Neural cell (in vitro differentiated cells): ENCODE measurements around the gene TRPM3.

Source experiments
- EP300 ChIP-seq: fragments of 450-650 bp; conservative IDR thresholded peaks from 2 replicates; pipeline ENCODE4 v1.6.1; 2014; ENCODE audit warnings: antibody characterized with exemption, mild to moderate bottlenecking, moderate library complexity; ENCODE audit not compliant: poor library complexity, severe bottlenecking
- EZH2 ChIP-seq: fragments of 200-600, 300-800 bp; shearing (Covaris generic), sonication (generic); IDR thresholded peaks from 2 replicates; pipeline ENCODE4 v1.6.1; 2014; ENCODE audit warnings: antibody characterized with exemption, low read length, borderline replicate concordance, mild to moderate bottlenecking; ENCODE audit not compliant: insufficient read depth, poor library complexity, severe bottlenecking
- MXI1 ChIP-seq: fragments of 450-650 bp; conservative IDR thresholded peaks from 2 replicates; pipeline ENCODE4 v1.6.1; 2014; ENCODE audit warnings: antibody characterized with exemption, mild to moderate bottlenecking; ENCODE audit not compliant: poor library complexity, severe bottlenecking
- POLR2AphosphoS5 ChIP-seq: IDR thresholded peaks from 2 replicates; pipeline ENCODE4 v1.6.1; 2012
- RAD21 ChIP-seq: fragments of 450-650 bp; conservative IDR thresholded peaks from 2 replicates; pipeline ENCODE4 v1.6.1; 2014; ENCODE audit warnings: antibody characterized with exemption, mild to moderate bottlenecking, moderate library complexity
- SMC3 ChIP-seq: fragments of 450-650 bp; conservative IDR thresholded peaks from 2 replicates; pipeline ENCODE4 v1.6.1; 2014; ENCODE audit warnings: antibody characterized with exemption, mild to moderate bottlenecking, moderate library complexity; ENCODE audit not compliant: poor library complexity
- TAF1 ChIP-seq: IDR thresholded peaks from 2 replicates; pipeline ENCODE4 v1.6.1; 2012; ENCODE audit warnings: low read depth
- TF ChIP-seq, protein P1 (sequence below): fragments of 450-650 bp; IDR thresholded peaks from 2 replicates; pipeline ENCODE4 v1.5.1; 2014; ENCODE audit warnings: antibody characterized with exemption, mild to moderate bottlenecking, moderate library complexity; ENCODE audit not compliant: poor library complexity, severe bottlenecking
- TF ChIP-seq, protein P2 (sequence below): IDR thresholded peaks from 2 replicates; pipeline ENCODE4 v1.6.1; 2012; ENCODE audit warnings: borderline replicate concordance

DNA sequence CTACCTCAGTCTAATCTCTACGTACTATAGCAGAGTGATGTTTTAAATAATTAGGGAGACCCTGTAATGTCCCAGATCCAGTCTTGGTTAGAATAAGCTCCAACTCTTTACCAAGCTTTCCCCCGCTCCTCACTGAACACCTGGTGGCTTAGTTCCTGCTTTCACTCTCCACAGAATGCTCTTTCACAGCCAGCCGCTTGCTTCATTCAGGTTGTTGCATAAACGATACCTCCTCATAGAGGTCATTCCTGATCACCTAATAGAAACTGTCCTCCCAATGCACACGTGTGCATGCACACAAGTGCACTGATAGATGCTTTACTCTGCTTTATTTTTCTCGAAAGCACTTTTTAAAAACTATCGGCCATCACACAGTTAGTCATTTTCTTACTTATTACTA lies 298.1 kb downstream of the TRPM3 start:
- TF ChIP-seq SMC3 (no peak), EP300 (no peak), POLR2AphosphoS5 (no peak), RAD21 (no peak), TAF1 (no peak), EZH2 (no peak), MXI1 (no peak)
- TF ChIP-seq, protein P1, sequence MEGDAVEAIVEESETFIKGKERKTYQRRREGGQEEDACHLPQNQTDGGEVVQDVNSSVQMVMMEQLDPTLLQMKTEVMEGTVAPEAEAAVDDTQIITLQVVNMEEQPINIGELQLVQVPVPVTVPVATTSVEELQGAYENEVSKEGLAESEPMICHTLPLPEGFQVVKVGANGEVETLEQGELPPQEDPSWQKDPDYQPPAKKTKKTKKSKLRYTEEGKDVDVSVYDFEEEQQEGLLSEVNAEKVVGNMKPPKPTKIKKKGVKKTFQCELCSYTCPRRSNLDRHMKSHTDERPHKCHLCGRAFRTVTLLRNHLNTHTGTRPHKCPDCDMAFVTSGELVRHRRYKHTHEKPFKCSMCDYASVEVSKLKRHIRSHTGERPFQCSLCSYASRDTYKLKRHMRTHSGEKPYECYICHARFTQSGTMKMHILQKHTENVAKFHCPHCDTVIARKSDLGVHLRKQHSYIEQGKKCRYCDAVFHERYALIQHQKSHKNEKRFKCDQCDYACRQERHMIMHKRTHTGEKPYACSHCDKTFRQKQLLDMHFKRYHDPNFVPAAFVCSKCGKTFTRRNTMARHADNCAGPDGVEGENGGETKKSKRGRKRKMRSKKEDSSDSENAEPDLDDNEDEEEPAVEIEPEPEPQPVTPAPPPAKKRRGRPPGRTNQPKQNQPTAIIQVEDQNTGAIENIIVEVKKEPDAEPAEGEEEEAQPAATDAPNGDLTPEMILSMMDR = no peak
- TF ChIP-seq, protein P2, sequence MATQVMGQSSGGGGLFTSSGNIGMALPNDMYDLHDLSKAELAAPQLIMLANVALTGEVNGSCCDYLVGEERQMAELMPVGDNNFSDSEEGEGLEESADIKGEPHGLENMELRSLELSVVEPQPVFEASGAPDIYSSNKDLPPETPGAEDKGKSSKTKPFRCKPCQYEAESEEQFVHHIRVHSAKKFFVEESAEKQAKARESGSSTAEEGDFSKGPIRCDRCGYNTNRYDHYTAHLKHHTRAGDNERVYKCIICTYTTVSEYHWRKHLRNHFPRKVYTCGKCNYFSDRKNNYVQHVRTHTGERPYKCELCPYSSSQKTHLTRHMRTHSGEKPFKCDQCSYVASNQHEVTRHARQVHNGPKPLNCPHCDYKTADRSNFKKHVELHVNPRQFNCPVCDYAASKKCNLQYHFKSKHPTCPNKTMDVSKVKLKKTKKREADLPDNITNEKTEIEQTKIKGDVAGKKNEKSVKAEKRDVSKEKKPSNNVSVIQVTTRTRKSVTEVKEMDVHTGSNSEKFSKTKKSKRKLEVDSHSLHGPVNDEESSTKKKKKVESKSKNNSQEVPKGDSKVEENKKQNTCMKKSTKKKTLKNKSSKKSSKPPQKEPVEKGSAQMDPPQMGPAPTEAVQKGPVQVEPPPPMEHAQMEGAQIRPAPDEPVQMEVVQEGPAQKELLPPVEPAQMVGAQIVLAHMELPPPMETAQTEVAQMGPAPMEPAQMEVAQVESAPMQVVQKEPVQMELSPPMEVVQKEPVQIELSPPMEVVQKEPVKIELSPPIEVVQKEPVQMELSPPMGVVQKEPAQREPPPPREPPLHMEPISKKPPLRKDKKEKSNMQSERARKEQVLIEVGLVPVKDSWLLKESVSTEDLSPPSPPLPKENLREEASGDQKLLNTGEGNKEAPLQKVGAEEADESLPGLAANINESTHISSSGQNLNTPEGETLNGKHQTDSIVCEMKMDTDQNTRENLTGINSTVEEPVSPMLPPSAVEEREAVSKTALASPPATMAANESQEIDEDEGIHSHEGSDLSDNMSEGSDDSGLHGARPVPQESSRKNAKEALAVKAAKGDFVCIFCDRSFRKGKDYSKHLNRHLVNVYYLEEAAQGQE = no peak
